ENCODE measurements around the gene GMIP.

The GMIP gene

GRCh38 chr19:19657397-19657783 is 13.9 kb upstream of the GMIP start:
- no peak for DNase-seq (ENCODE audit: low spot score)

GRCh38 chr19:19656451-19657396 is 13.3 kb upstream of the GMIP start:
- no peak for DNase-seq (ENCODE audit: low spot score)

- no peak for DNase-seq (ENCODE audit: low spot score)
Measured at GRCh38 chr19:19655641-19656343, 12.3 kb upstream of the GMIP start.

- no peak for DNase-seq (ENCODE audit: low spot score)
Measured at GRCh38 chr19:19655051-19655594, 11.7 kb upstream of the GMIP start.

- no peak for DNase-seq (ENCODE audit: low spot score)
Measured at GRCh38 chr19:19654441-19654840, 11.0 kb upstream of the GMIP start.

GRCh38 chr19:19653597-19654147 is 10.2 kb upstream of the GMIP start:
- no peak for DNase-seq (ENCODE audit: low spot score)

GRCh38 chr19:19652482-19653295 is 9.2 kb upstream of the GMIP start:
- no peak for DNase-seq (ENCODE audit: low spot score)

- no peak for DNase-seq (ENCODE audit: low spot score)
Measured at GRCh38 chr19:19651076-19651475, 7.6 kb upstream of the GMIP start.

GRCh38 chr19:19650331-19650730 is 6.9 kb upstream of the GMIP start:
- no peak for DNase-seq (ENCODE audit: low spot score)

- no peak for DNase-seq (ENCODE audit: low spot score)
Measured at GRCh38 chr19:19649580-19649995, 6.1 kb upstream of the GMIP start.

GRCh38 chr19:19649155-19649554 is 5.7 kb upstream of the GMIP start:
- DNase-seq (ENCODE audit: low spot score) = no peak

GRCh38 chr19:19647037-19647835 is 3.8 kb upstream of the GMIP start:
- no peak for DNase-seq (ENCODE audit: low spot score)

GRCh38 chr19:19645233-19645870 is 1.9 kb upstream of the GMIP start:
- DNase-seq (ENCODE audit: low spot score) = no peak

GRCh38 chr19:19644054-19644388 is 564 bp upstream of the GMIP start:
- DNase-seq (ENCODE audit: low spot score) = no peak

GRCh38 chr19:19642506-19643157 is 825 bp downstream of the GMIP start:
- DNase-seq (ENCODE audit: low spot score) = no peak

- DNase-seq (ENCODE audit: low spot score) = no peak
Measured at GRCh38 chr19:19637523-19638251, 5.8 kb downstream of the GMIP start.

GRCh38 chr19:19637186-19637522 is 6.3 kb downstream of the GMIP start:
- DNase-seq (ENCODE audit: low spot score) = no peak

- no peak for DNase-seq (ENCODE audit: low spot score)
Measured at GRCh38 chr19:19636573-19637185, 6.8 kb downstream of the GMIP start.

- DNase-seq (ENCODE audit: low spot score) = no peak
Measured at GRCh38 chr19:19635313-19635702, 8.1 kb downstream of the GMIP start.
